MG63 (cell line): Measurements from ENCODE around the gene KRTDAP. TPM values are rescaled to one million over a fixed set of nuclear protein-coding genes. Genes with fewer than 3 reads are reported as not detected.
"Not testable (repeated sequence)": the region's sequence is repeated elsewhere in the genome, so short reads cannot be mapped to it uniquely, and the experiment has no call there.

Source experiments
- DNase-seq: peaks from one replicate; pipeline ENCODE4 v3.0.0-alpha.2; 2020
- H3K27me3 ChIP-seq: fragments of 250-450 bp; sonication (Bioruptor Pico); 2 replicates; pipeline ENCODE4 v1.5.1; 2020; ENCODE audit warnings: mild to moderate bottlenecking, moderate library complexity
- H3K36me3 ChIP-seq: fragments of 250-450 bp; sonication (Bioruptor Pico); 2 replicates; pipeline ENCODE4 v1.5.1; 2020; ENCODE audit warnings: mild to moderate bottlenecking, moderate library complexity
- H3K4me3 ChIP-seq: fragments of 250-450 bp; sonication (Bioruptor Pico); 2 replicates; pipeline ENCODE4 v1.5.1; 2020; ENCODE audit warnings: mild to moderate bottlenecking, moderate library complexity
- H3K9me3 ChIP-seq: fragments of 250-450 bp; sonication (Bioruptor Pico); 2 replicates; pipeline ENCODE4 v1.5.1; 2020; ENCODE audit warnings: mild to moderate bottlenecking, moderate library complexity
- total RNA-seq: library from RNA; depleted of rRNA; stranded (reverse); fragments of >200 nt; shearing (Covaris generic); gene quantifications from 2 replicates; pipeline ENCODE4 v1.2.3, GENCODE V29; 2014; ENCODE audit warnings: low replicate concordance

KRTDAP gene
- total RNA-seq, 1 experiment from 2014 or later = not detected

DNA sequence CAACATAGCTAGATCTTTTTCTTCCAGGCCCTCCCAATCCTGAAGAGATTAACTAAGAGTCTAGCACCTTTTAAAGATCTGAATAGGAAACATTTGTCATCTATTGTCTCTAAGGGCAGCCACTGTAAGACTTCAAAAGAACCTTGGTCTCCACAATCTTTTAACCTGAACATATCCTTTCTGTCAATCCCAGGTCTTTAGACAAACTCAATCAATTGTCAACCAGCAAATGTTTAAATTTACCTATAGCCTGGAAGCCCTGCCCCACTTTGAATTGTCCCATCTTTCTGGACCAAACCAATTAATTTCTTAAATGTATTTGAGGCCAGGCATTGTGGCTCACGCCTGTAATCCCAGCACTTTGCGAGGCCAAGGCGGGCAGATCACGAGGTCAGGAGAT lies 19.2 kb downstream of the KRTDAP start:
- H3K4me3 ChIP-seq, H3K27me3 ChIP-seq, H3K9me3 ChIP-seq, H3K36me3 ChIP-seq, DNase-seq: not testable (repeated sequence)

DNA sequence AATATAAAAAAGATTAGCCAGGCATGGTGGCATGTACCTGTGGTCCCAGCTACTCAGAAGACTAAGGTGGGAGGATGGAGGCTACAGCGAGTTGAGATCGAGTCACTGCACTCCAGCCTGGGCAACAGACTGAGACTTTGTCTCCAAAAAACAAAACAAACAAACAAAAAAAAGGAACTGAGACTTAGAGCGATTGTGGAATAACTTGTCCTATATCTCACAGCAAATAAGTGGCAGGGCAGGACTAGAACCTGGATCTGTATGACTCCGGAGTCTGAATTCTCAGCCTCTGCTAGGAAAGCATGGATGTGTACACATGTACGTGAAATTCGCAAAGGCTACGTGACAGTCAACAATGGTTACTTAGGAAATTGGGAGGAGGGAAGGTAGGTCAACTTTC lies 20.1 kb downstream of the KRTDAP start:
- peaks cover 5% of the 10 kb centered on the region for H3K27me3 ChIP-seq
- H3K9me3 ChIP-seq = no peaks in the 10 kb centered on the region
- H3K36me3 ChIP-seq = no peaks in the 10 kb centered on the region
- DNase-seq = no peak
- H3K4me3 ChIP-seq = no peak overlapping the region

DNA sequence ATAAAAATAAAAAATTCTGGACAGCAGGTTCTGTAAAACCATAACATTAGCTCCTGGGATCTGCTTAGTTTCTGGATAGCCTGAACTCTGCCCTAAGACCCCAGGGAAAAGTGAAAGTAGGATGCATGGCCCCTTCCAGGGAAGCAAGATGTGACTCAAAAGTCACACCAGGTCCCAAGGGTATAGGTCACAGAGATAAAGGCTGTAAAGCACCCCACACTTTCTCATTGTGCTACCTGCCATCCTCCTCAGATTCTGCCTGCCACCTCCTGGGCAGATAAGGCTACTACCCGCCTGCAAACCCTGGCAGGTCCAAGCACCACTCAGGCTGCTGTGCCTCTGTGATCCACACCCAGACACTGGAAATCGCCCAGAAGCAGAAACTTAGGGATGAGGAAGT lies 21.6 kb downstream of the KRTDAP start:
- no peaks in the 10 kb centered on the region for H3K9me3 ChIP-seq
- H3K36me3 ChIP-seq = no peaks in the 10 kb centered on the region
- peaks cover 5% of the 10 kb centered on the region for H3K27me3 ChIP-seq
- H3K4me3 ChIP-seq = no peak overlapping the region
- peak; percentile 23 for DNase-seq

DNA sequence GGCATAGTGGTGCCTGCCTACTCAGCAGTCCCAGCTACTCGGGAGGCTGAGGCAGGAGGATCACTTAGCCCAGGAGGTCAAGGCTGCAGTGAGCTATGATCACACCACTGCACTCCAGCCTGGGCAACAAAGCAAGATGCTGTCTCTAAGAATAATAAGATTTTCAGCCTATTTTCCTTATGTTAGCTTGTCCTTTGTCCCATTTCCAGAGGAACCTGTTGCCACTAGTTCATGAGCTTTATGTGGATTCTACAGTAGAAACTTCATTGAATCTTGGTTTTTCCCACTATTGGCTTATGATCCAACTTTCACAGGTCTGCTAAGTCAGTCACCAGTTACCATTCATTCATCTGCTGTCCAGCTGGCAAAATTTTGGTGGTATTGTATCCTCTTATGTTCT lies 24.0 kb downstream of the KRTDAP start:
- Histone ChIP-seq H3K36me3 (no peaks in the 10 kb centered on the region), H3K4me3 (no peak overlapping the region), H3K27me3 (peaks cover 5% of the 10 kb centered on the region), H3K9me3 (no peaks in the 10 kb centered on the region)
- no peak for DNase-seq

DNA sequence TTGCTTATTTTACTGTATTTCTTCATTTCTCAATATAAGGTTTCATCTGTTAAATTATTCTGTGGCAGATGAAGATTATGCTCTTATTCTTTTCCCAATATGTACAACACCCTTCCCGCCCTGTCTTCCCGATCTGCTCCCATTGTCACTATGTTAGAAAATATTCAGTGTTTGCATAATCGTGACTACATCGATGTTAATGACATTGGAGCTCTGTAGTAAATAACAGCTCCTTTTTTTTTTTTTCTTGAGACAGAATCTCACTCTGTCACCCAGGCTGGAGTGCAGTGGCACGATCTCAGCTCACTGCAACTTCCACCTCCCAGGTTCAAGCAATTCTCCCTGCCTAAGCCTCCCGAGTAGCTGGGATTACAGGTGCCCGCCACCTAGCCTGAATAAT lies 27.3 kb downstream of the KRTDAP start:
- not testable (repeated sequence) for H3K4me3 ChIP-seq, H3K36me3 ChIP-seq, H3K9me3 ChIP-seq, DNase-seq, H3K27me3 ChIP-seq

DNA sequence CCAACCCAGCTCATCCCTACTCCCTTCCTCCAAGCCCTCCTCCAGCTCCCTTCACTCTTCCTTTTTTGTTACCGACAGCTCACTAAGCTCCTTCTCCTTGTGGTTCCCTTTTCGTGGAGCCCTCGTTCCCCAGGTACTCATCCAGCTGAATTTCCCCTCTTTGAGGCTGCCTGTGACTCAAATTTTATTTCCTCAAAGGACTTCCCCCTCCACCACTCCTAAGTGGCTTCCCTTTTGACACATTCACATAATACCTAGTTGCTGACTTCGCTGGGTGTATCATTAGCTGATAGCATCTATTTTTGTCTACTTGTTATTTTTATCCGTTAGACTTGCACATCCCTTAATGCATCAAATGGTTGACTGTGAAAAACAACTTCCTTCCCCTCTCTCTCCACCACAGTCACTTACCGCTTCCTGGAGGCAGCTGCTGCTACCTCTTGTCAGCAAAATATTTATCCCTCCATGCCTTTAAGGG lies 27.7 kb downstream of the KRTDAP start:
- H3K9me3 ChIP-seq = no peaks in the 10 kb centered on the region
- peaks cover 5% of the 10 kb centered on the region for H3K27me3 ChIP-seq
- DNase-seq = no peak
- no peaks in the 10 kb centered on the region for H3K36me3 ChIP-seq
- no peak overlapping the region for H3K4me3 ChIP-seq

DNA sequence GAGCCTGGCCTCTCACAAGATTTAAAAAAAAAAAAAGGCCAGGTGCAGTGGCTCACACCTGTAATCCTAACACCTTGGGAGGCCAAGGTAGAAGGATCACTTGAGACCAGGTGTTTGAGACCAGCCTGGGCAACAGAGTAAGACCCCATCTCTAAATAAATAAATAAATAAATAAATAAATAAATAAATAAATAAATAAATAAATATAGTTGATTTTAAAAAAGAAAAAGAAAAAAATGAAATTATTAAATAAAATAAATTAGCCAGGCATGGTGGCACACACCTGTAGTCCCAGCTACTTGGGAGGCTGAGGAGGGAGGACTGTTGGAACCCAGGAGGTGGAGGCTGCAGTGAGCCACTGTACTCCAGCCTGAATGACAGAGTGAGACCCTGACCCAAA lies 28.5 kb downstream of the KRTDAP start:
- not testable (repeated sequence) for H3K9me3 ChIP-seq, DNase-seq, H3K27me3 ChIP-seq, H3K4me3 ChIP-seq, H3K36me3 ChIP-seq

DNA sequence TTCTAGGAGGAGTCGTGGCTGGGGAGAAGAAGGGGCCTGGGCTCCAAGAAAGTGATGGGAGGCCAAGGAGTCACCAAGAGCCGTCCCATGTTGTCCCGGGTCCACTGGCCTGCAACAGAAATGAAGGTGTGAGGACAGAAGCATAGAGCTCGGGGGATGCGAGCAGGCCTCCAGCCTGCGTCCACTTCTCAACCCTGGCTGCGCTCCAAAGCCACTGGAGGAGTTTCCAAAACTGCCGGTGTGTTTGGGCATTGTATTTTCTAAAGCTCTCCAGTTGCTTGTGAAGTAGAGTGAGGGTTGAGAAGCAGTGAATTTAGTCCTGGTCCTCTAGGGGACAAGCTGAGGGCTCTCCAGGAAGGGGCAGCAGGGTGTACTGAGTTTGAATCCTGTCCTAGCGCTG lies 29.2 kb downstream of the KRTDAP start:
- Histone ChIP-seq H3K9me3 (no peaks in the 10 kb centered on the region), H3K4me3 (no peak overlapping the region), H3K27me3 (peaks cover 5% of the 10 kb centered on the region; the same call in 1 of the 2 replicates), H3K36me3 (no peaks in the 10 kb centered on the region)
- no peak for DNase-seq

DNA sequence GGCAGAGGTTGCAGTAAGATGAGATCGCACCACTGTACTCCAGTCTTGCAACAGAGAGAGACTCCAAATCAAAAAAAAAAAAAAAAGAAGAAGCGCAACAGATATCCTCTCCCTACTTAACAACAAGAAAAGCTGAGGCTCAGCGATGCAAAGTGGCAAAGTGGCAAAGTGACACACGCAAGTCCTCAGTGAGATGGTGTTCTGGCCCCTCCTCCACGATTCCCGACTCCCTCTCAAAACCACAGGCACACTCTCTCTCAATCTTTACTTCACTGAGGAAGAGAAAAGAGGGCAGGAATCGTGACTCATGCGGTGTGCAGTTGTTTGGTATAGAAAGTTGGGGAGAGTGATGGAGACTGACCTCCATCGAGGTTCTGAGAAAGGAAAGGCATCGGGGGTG lies 29.7 kb downstream of the KRTDAP start:
- Histone ChIP-seq H3K36me3 (no peaks in the 10 kb centered on the region), H3K4me3 (no peak overlapping the region), H3K27me3 (peaks cover 5% of the 10 kb centered on the region; the same call in 1 of the 2 replicates), H3K9me3 (no peaks in the 10 kb centered on the region)
- no peak for DNase-seq

DNA sequence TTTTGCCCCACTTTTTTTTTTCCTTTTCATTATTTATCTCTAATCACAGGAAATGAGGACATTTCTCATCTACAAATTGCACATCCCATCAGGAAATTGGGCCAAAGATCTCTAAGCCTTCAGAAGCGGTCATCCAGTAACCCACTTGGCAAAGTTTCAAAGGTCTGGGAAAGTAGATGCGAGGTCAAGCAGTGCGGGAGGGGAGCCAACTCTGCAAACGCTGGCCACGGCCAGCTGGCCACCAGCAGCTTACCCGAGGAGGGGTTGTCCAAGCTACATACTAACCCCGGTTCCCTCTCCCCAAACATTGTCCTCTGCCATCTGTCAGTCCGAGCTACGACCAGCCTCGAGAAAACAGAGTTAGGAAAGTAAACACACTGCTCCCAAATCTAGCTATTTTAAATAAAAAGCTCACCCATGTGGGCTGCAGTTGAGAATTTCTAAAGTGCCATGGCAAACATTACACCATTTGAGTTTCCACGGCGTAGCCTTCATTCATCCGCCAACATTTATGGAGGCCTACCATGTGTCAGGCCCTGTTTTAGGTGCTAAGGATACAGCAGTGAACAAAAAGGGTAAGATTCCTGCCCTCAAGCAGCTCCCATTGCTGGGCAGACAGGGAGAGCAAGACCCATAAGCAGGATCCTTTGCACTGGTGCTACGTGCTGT lies 30.7 kb downstream of the KRTDAP start:
- Histone ChIP-seq H3K9me3 (no peaks in the 10 kb centered on the region), H3K36me3 (no peaks in the 10 kb centered on the region), H3K4me3 (no peak overlapping the region), H3K27me3 (peaks cover 5% of the 10 kb centered on the region; the same call in 1 of the 2 replicates)
- DNase-seq = no peak

DNA sequence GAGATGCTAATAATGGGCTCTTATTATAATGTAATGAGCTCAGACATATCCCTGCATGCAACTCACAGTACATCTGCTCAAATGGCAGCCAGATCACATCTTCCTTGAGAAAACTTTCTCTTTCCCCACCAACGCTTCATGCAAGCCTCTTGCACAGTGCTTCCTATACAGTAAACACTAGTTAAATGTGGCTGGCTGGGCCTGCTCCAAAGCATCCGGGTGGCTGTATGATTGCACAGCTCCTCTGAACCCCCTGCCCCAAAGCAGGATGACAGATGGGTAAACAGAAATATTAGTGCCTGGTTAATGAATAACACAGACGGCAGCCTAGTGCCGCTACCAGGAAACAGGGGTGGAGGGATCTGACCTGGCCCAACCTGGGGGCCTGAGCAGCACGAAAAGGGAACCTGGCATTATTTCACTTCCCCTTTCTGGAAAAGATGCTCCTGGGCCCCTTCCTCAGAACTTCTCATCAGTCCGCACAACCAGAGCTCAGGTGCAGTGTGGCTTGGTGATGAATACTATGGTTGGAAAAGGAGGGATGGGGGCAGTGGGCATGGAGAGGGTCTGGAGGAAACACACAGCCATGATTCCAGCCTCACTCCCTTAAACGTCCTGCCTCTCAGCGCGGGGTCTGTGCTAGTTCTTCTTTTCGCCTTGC lies 31.4 kb downstream of the KRTDAP start:
- Histone ChIP-seq H3K36me3 (no peaks in the 10 kb centered on the region), H3K4me3 (no peak overlapping the region), H3K9me3 (no peaks in the 10 kb centered on the region), H3K27me3 (peaks cover 5% of the 10 kb centered on the region; the same call in 1 of the 2 replicates)
- no peak for DNase-seq

DNA sequence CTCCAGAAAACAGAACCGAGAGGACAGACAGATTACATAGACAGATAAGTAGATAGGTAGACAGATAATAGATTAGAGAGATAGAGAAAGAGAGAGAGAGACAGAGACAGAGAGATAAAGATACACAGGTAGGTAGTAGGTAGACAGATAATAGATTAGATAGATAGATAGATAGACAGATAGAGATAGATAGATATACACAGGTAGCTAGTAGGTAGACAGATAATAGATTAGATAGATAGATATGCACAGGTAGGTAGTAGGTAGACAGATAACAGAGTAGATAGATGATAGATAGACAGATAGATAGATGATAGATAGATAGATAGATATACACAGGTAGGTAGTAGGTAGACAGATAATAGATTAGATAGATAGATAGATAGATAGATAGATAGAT lies 32.1 kb downstream of the KRTDAP start:
- peaks cover 5% of the 10 kb centered on the region; the same call in 1 of the 2 replicates for H3K27me3 ChIP-seq
- no peaks in the 10 kb centered on the region for H3K9me3 ChIP-seq
- no peak for DNase-seq
- H3K4me3 ChIP-seq = no peak overlapping the region
- no peaks in the 10 kb centered on the region for H3K36me3 ChIP-seq

DNA sequence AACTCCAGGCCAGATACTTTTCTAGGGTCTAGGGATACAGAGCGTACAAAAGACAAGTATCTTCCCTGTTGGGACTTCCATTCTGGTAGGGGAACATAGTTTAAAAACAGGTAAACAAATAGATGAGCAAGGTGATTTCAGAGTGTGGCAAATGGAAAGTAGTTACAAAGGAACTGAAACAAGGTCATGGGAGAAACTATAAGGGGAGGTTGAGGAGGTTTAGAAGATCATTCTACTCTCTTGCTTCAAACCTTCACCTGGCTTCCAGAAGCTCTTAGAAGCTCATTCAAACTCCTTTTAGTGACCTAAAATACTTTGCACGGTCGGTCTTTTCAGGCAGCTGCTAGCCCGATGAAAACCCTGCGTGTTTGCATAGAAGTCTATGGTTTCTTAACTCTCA lies 33.1 kb downstream of the KRTDAP start:
- H3K36me3 ChIP-seq = no peaks in the 10 kb centered on the region
- peaks cover 5% of the 10 kb centered on the region; the same call in 1 of the 2 replicates for H3K27me3 ChIP-seq
- DNase-seq = no peak
- no peak overlapping the region for H3K4me3 ChIP-seq
- no peaks in the 10 kb centered on the region for H3K9me3 ChIP-seq

DNA sequence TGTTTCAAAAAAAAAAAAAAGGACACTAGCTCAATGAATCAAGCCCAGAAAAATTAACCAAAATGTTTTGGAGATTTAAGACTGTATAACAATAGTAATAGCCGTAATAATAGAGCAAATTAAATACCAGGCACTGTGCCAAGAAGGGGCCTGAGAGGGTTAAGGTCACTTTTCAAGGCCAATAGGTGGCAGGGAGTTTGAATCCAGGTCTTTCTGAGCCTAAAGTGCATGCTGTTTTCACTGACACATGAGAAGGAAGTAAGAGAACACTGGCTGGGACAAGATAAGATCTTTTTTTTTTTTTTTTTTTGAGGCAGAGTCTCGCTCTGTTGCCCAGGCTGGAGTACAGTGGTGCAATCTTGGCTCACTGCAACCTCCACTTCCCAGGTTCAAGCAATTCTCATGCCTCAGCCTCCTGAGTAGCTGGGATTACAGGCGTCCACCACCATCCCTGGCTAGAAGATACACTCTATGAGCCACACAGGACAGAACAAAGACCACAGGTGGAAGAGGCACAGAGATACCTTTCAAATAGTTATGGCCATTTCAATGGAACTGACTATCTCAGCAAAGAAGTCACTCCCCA lies 34.6 kb downstream of the KRTDAP start:
- H3K36me3 ChIP-seq = no peaks in the 10 kb centered on the region
- no peaks in the 10 kb centered on the region for H3K9me3 ChIP-seq
- H3K4me3 ChIP-seq = no peak overlapping the region
- H3K27me3 ChIP-seq = peaks cover 9% of the 10 kb centered on the region
- no peak for DNase-seq

DNA sequence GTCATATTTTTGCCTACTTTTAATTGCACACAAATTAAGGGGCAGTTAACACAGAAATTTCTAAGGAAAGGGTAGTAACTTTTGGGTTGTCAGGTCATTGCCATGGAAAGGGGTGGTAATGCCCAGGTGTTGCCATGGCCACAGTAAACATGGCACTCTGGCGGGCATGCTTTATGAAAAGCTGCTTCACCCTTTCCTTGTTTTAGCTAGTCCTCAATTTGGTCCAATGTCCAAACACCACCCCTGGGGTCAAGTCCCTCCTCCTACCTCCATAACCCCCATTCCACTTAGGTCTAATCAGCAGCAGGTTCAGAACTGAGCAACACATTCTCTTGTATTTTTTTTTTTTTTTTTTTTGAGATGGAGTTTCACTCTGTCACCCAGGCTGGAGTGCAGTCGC lies 35.6 kb downstream of the KRTDAP start:
- no peak for DNase-seq

DNA sequence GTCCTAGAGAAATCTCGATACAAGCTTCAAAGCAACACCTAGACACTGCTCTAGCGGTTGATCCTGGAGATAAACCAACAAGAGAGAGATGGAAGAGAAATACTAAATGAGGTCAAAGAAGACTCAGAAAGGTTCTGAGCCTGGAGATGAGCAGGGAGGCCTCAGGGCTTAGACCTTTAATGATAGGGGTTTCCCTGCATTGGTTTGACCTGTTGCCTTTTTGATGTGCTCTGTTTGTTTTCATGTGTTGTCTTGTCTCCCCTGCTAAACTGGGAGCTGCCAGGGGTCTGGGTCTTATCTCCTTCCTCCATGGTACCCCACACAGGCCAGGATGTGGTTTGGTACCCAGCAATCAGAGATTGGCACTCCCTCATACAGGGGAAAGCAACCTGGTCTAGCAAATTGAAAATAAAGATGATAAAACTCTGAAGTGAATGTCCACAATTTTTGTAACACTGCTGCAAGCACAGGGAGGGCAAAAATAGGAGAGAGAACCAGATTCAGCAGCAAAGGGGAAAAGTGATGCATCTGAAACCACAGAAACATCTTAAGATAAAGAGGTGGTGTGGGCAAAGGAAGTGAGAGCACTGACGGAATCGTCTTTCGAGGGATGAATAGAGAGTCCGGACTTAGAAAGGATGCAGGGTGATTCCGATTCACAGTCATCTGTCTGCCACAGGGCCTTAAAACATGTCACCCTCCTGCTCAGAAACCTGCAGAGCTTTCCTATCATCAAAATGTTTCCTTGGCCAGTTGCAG lies 38.7 kb downstream of the KRTDAP start:
- DNase-seq = no peak
- no peaks in the 10 kb centered on the region for H3K36me3 ChIP-seq
- no peaks in the 10 kb centered on the region for H3K9me3 ChIP-seq
- no peak overlapping the region for H3K4me3 ChIP-seq
- H3K27me3 ChIP-seq = peaks cover 26% of the 10 kb centered on the region

More for the DNA sequence above, 35.6 kb downstream of the KRTDAP start:
- Histone ChIP-seq H3K4me3 (no peak overlapping the region), H3K27me3 (peaks cover 18% of the 10 kb centered on the region), H3K9me3 (no peaks in the 10 kb centered on the region), H3K36me3 (no peaks in the 10 kb centered on the region)
